ENCODE measurements around the gene ARPC2. TPM values are rescaled to one million over a fixed set of nuclear protein-coding genes. Genes with fewer than 3 reads are reported as not detected.

The ARPC2 gene
- polyA plus RNA-seq, 1 donor (not counting 4 experiments of a cell fraction or from before 2014, with no cell fraction given), result 1,121 TPM

DNA sequence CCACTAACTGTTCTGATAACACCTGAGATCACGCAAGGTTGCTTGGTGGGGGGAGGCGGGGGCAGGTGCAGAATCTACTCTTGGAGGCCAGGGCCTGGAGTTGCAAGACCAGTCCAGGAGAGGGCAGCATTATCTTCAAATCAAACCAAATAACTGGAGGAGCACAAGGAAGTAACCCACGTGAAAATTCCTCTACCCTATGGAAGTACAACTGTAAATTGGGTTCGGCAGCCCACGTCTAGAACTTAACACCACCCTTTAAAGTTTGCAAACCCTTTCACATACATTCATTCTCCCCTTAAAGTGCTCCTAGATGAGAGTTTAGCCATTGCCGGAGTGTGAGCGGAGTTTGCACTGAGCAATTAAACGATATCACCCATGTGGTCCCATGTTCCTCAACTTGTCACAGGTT is 30.6 kb upstream of the ARPC2 start:
- H3K9me1 ChIP-seq (ENCODE audit: control insufficient read depth, extremely low read depth, insufficient read depth, low read length), result no peaks in the 10 kb centered on the region
- no peak overlapping the region for H3K9ac ChIP-seq (ENCODE audit: control insufficient read depth, extremely low read depth, insufficient read depth, low read length)
- dilution Hi-C loops (cut with MboI; ENCODE audit: extremely low pct_ligation_motif_present, low sequenced_read_pairs), result no loop called here
- peak overlapping the region; percentile 52 for H3K4me2 ChIP-seq (ENCODE audit: control insufficient read depth, extremely low read depth, insufficient read depth, low read depth, low read length)
- H3K36me3 ChIP-seq (ENCODE audit: control insufficient read depth in 2 of 2, extremely low read depth in 1 of 2, insufficient read depth in 2 of 2, low read length in 2 of 2), result no peaks in the 10 kb centered on the region
- TF ChIP-seq EZH2 (IDR thresholded peaks at IDR 0.05; ENCODE audit: low read length), result no peak
- TF ChIP-seq, protein P1, sequence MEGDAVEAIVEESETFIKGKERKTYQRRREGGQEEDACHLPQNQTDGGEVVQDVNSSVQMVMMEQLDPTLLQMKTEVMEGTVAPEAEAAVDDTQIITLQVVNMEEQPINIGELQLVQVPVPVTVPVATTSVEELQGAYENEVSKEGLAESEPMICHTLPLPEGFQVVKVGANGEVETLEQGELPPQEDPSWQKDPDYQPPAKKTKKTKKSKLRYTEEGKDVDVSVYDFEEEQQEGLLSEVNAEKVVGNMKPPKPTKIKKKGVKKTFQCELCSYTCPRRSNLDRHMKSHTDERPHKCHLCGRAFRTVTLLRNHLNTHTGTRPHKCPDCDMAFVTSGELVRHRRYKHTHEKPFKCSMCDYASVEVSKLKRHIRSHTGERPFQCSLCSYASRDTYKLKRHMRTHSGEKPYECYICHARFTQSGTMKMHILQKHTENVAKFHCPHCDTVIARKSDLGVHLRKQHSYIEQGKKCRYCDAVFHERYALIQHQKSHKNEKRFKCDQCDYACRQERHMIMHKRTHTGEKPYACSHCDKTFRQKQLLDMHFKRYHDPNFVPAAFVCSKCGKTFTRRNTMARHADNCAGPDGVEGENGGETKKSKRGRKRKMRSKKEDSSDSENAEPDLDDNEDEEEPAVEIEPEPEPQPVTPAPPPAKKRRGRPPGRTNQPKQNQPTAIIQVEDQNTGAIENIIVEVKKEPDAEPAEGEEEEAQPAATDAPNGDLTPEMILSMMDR (optimal IDR thresholded peaks at IDR 0.05 in 1 of 3, IDR thresholded peaks at IDR 0.05 in 1 of 3, conservative IDR thresholded peaks at IDR 0.05 in 1 of 3; ENCODE audit: extremely low read depth in 1 of 3, insufficient read depth in 2 of 3, low read length in 3 of 3), result peak; percentile 76 to 91 (median 85)
- H4K20me1 ChIP-seq (ENCODE audit: control insufficient read depth, extremely low read depth, insufficient read depth, low read length), result no peaks in the 10 kb centered on the region
- FAIRE-seq (peak; percentile 84), DNase-seq (ENCODE audit: low read depth, low spot score) (peak; percentile 55)
- peaks cover 10% of the 10 kb centered on the region for H3K4me1 ChIP-seq (ENCODE audit: control insufficient read depth, extremely low read depth, insufficient read depth, low read length)
- H3K79me2 ChIP-seq (ENCODE audit: control insufficient read depth, insufficient read depth, low read length), result no peaks in the 10 kb centered on the region
- H3K9me3 ChIP-seq (ENCODE audit: control insufficient read depth, low read depth, low read length), result no peaks in the 10 kb centered on the region
- no peak overlapping the region for H3K4me3 ChIP-seq (ENCODE audit: control insufficient read depth in 2 of 3, extremely low read depth in 1 of 3, insufficient read depth in 2 of 3, low read depth in 1 of 3, low read length in 3 of 3)
- H3K27ac ChIP-seq (ENCODE audit: control insufficient read depth, insufficient read depth, low read length), result no peak overlapping the region
- no peaks in the 10 kb centered on the region for H3K27me3 ChIP-seq (ENCODE audit: control insufficient read depth, extremely low read depth, insufficient read depth, low read length)
- H2AFZ ChIP-seq (ENCODE audit: control insufficient read depth, low read length), result peak overlapping the region; percentile 67

DNA sequence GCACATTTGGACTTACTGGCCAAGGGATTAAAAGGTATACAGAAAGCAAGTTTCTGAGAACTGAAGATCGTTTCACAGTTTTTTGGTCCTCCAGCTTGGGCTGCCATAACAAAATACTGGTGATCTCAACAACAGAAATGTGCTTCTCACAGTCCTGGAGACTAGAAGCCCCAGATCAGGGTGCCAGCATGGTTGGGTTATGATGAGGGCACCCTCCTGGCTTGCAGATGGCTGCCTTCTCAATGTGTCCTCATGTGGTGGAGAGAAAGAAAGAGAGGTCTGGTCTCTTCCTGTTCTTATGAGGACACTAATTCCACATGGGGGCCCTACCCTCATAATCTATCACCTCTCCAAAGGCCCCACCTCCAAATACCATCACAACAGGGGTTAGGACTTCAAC is 30.1 kb upstream of the ARPC2 start:
- H3K4me1 ChIP-seq (ENCODE audit: control insufficient read depth, extremely low read depth, insufficient read depth, low read length), result peaks cover 10% of the 10 kb centered on the region
- no peak overlapping the region for H3K4me3 ChIP-seq (ENCODE audit: control insufficient read depth in 2 of 3, extremely low read depth in 1 of 3, insufficient read depth in 2 of 3, low read depth in 1 of 3, low read length in 3 of 3)
- H3K9ac ChIP-seq (ENCODE audit: control insufficient read depth, extremely low read depth, insufficient read depth, low read length), result no peak overlapping the region
- no peaks in the 10 kb centered on the region for H3K9me3 ChIP-seq (ENCODE audit: control insufficient read depth, low read depth, low read length)
- no peak for DNase-seq (ENCODE audit: low read depth, low spot score)
- no peaks in the 10 kb centered on the region for H3K79me2 ChIP-seq (ENCODE audit: control insufficient read depth, insufficient read depth, low read length)
- H3K27ac ChIP-seq (ENCODE audit: control insufficient read depth, insufficient read depth, low read length), result no peak overlapping the region
- no peak for FAIRE-seq
- peak overlapping the region; percentile 52 for H3K4me2 ChIP-seq (ENCODE audit: control insufficient read depth, extremely low read depth, insufficient read depth, low read depth, low read length)
- H2AFZ ChIP-seq (ENCODE audit: control insufficient read depth, low read length), result peak overlapping the region; percentile 67
- no peaks in the 10 kb centered on the region for H3K27me3 ChIP-seq (ENCODE audit: control insufficient read depth, extremely low read depth, insufficient read depth, low read length)
- no peaks in the 10 kb centered on the region for H3K36me3 ChIP-seq (ENCODE audit: control insufficient read depth in 2 of 2, extremely low read depth in 1 of 2, insufficient read depth in 2 of 2, low read length in 2 of 2)
- no peak for TF ChIP-seq EZH2 (IDR thresholded peaks at IDR 0.05; ENCODE audit: low read length)
- TF ChIP-seq, protein P1 (optimal IDR thresholded peaks at IDR 0.05 in 1 of 3, IDR thresholded peaks at IDR 0.05 in 1 of 3, conservative IDR thresholded peaks at IDR 0.05 in 1 of 3; ENCODE audit: extremely low read depth in 1 of 3, insufficient read depth in 2 of 3, low read length in 3 of 3), result no peak
- dilution Hi-C loops (cut with MboI; ENCODE audit: extremely low pct_ligation_motif_present, low sequenced_read_pairs), result no loop called here
- no peaks in the 10 kb centered on the region for H3K9me1 ChIP-seq (ENCODE audit: control insufficient read depth, extremely low read depth, insufficient read depth, low read length)
- no peaks in the 10 kb centered on the region for H4K20me1 ChIP-seq (ENCODE audit: control insufficient read depth, extremely low read depth, insufficient read depth, low read length)

Measured in keratinocyte (primary cell).